Measurements from ENCODE around the gene FAM111A. TPM values are rescaled to one million over a fixed set of nuclear protein-coding genes. Genes with fewer than 3 reads are reported as not detected.
"Not testable (repeated sequence)": the region's sequence is repeated elsewhere in the genome, so short reads cannot be mapped to it uniquely, and the experiment has no call there.

The FAM111A gene
- total and polyA plus RNA-seq, 5 experiments from 2014 or later: 21.7 to 117 (median 26.4) TPM

- no peak for ATAC-seq
- H3K27ac Mint-ChIP-seq: no peak overlapping the region
- peaks cover 0 to 20% (median 13%) of the 10 kb centered on the region in 3 donors for H3K36me3 Mint-ChIP-seq
- peaks cover 0 to 35% (median 12%) of the 10 kb centered on the region in 9 donors for H3K9me3 Mint-ChIP-seq
- H3K4me1 Mint-ChIP-seq: no peaks in the 10 kb centered on the region
- H3K27me3 Mint-ChIP-seq: peaks cover 0 to 29% (median 14%) of the 10 kb centered on the region in 5 donors
- no peak overlapping the region for H3K4me3 Mint-ChIP-seq
- POLR2A ChIA-PET: no interaction called here
- DNase-seq: no peak
Observed at GRCh38 chr11:59115553-59115952, 27.1 kb upstream of the FAM111A start.

GRCh38 chr11:59117774-59118173, 24.9 kb upstream of the FAM111A start:
- Mint-ChIP-seq H3K9me3 (peaks cover 0 to 35% (median 12%) of the 10 kb centered on the region in 9 donors), H3K27me3 (peaks cover 0 to 27% (median 14%) of the 10 kb centered on the region in 5 donors)

GRCh38 chr11:59119826-59120225, 22.8 kb upstream of the FAM111A start:
- Mint-ChIP-seq H3K27me3 (peaks cover 0 to 19% (median 7%) of the 10 kb centered on the region in 5 donors), H3K36me3 (peaks cover 0 to 20% (median 13%) of the 10 kb centered on the region in 3 donors), H3K9me3 (peaks cover 0 to 35% (median 12%) of the 10 kb centered on the region in 9 donors), H3K4me3 (no peak overlapping the region), H3K4me1 (no peaks in the 10 kb centered on the region), H3K27ac (no peak overlapping the region)
- POLR2A ChIA-PET: no interaction called here
- no peak for DNase-seq
- ATAC-seq: no peak

More at GRCh38 chr11:59117774-59118173, 24.9 kb upstream of the FAM111A start:
- ATAC-seq (no peak), DNase-seq (no peak)
- POLR2A ChIA-PET: no interaction called here
- Mint-ChIP-seq H3K4me3 (no peak overlapping the region), H3K36me3 (peaks cover 0 to 20% (median 13%) of the 10 kb centered on the region in 3 donors), H3K4me1 (no peaks in the 10 kb centered on the region), H3K27ac (no peak overlapping the region)

GRCh38 chr11:59135648-59136461, 6.8 kb upstream of the FAM111A start:
- POLR2A ChIA-PET: interaction anchor here (0.6 to 1.3 kb wide), 2 partner anchors 9 to 396 kb away, joined by 3 read pairs; no protein-coding TSS in a partner anchor
- Mint-ChIP-seq H3K27ac (peak overlapping the region in 8 of 10 donors; percentile 14 to 82 (median 46)), H3K36me3 (peaks cover 16 to 58% (median 39%) of the 10 kb centered on the region in 3 donors), H3K27me3 (no peaks in the 10 kb centered on the region), H3K4me3 (peak overlapping the region in 9 of 10 donors; percentile 47 to 77 (median 64)), H3K9me3 (peaks cover 0 to 19% (median 6%) of the 10 kb centered on the region in 9 donors), H3K4me1 (peaks cover 4 to 12% (median 11%) of the 10 kb centered on the region in 4 donors)
- ATAC-seq: peak; percentile 100
- DNase-seq: peak; percentile 69 to 93 (median 85)

- H3K4me3 Mint-ChIP-seq, DNase-seq, POLR2A ChIA-PET, ATAC-seq, H3K27me3 Mint-ChIP-seq: not testable (repeated sequence)
- peaks cover 0 to 12% (median 3%) of the 10 kb centered on the region in 9 donors for H3K9me3 Mint-ChIP-seq
- peaks cover 11 to 51% (median 32%) of the 10 kb centered on the region in 3 donors for H3K36me3 Mint-ChIP-seq
- H3K27ac Mint-ChIP-seq: peak overlapping the region in 1 of 10 donors; percentile 45
- peaks cover 4 to 19% (median 18%) of the 10 kb centered on the region in 4 donors for H3K4me1 Mint-ChIP-seq
Observed at GRCh38 chr11:59136551-59136950, 6.1 kb upstream of the FAM111A start.

GRCh38 chr11:59137190-59137589, 5.5 kb upstream of the FAM111A start:
- ATAC-seq: no peak
- Mint-ChIP-seq H3K27ac (no peak overlapping the region), H3K4me1 (peaks cover 8 to 25% (median 24%) of the 10 kb centered on the region in 4 donors), H3K4me3 (no peak overlapping the region), H3K27me3 (no peaks in the 10 kb centered on the region), H3K36me3 (peaks cover 9 to 45% (median 25%) of the 10 kb centered on the region in 3 donors), H3K9me3 (peaks cover 0 to 7% (median 1%) of the 10 kb centered on the region in 9 donors)
- DNase-seq: no peak
- POLR2A ChIA-PET: no interaction called here

- Mint-ChIP-seq H3K9me3 (no peaks in the 10 kb centered on the region), H3K36me3 (peaks cover 0 to 30% (median 11%) of the 10 kb centered on the region in 3 donors), H3K27me3 (no peaks in the 10 kb centered on the region), H3K4me1 (peaks cover 19 to 40% (median 37%) of the 10 kb centered on the region in 4 donors), H3K27ac (peak overlapping the region in 1 of 10 donors; percentile 28), H3K4me3 (no peak overlapping the region)
- POLR2A ChIA-PET: no interaction called here
- ATAC-seq (no peak), DNase-seq (no peak)
Observed at GRCh38 chr11:59138643-59139042, 4.0 kb upstream of the FAM111A start.

GRCh38 chr11:59141191-59141590, 1.5 kb upstream of the FAM111A start:
- peak overlapping the region in 9 of 10 donors; percentile 3 to 98 (median 97) for H3K4me3 Mint-ChIP-seq
- no peaks in the 10 kb centered on the region for H3K27me3 Mint-ChIP-seq
- DNase-seq: no peak
- no peaks in the 10 kb centered on the region for H3K9me3 Mint-ChIP-seq
- H3K36me3 Mint-ChIP-seq: peaks cover 0 to 17% (median 4%) of the 10 kb centered on the region in 3 donors
- no peak for ATAC-seq
- POLR2A ChIA-PET: no interaction called here
- peak overlapping the region in 6 of 10 donors; percentile 94 to 100 (median 98) for H3K27ac Mint-ChIP-seq
- H3K4me1 Mint-ChIP-seq: peaks cover 27 to 53% (median 49%) of the 10 kb centered on the region in 4 donors

GRCh38 chr11:59141673-59142460, 789 bp upstream of the FAM111A start:
- H3K36me3 Mint-ChIP-seq: peaks cover 0 to 19% (median 4%) of the 10 kb centered on the region in 3 donors

GRCh38 chr11:59144096-59144495, 1.4 kb downstream of the FAM111A start:
- peak overlapping the region; percentile 94 to 100 (median 98) for H3K27ac Mint-ChIP-seq
- DNase-seq (no peak), ATAC-seq (no peak)
- H3K36me3 Mint-ChIP-seq: peaks cover 4 to 28% (median 8%) of the 10 kb centered on the region in 3 donors
- POLR2A ChIA-PET: interaction anchor here (1.0 to 1.6 kb wide), 3 partner anchors 9 to 69 kb away, joined by 3 to 4 read pairs (median 3); partner anchors contain the start of gene MPEG1
- H3K9me3 Mint-ChIP-seq: no peaks in the 10 kb centered on the region
- no peaks in the 10 kb centered on the region for H3K27me3 Mint-ChIP-seq
- peak overlapping the region; percentile 94 to 99 (median 97) for H3K4me3 Mint-ChIP-seq
- peaks cover 28 to 73% (median 52%) of the 10 kb centered on the region in 4 donors for H3K4me1 Mint-ChIP-seq

More at GRCh38 chr11:59141673-59142460, 789 bp upstream of the FAM111A start:
- no peak for DNase-seq
- H3K4me3 Mint-ChIP-seq: peak overlapping the region; percentile 94 to 99 (median 97)
- peaks cover 27 to 54% (median 51%) of the 10 kb centered on the region in 4 donors for H3K4me1 Mint-ChIP-seq
- POLR2A ChIA-PET: interaction anchor here (0.9 kb wide), 1 partner anchor 9 kb away, joined by 4 read pairs; no protein-coding TSS in a partner anchor
- H3K9me3 Mint-ChIP-seq: no peaks in the 10 kb centered on the region
- no peaks in the 10 kb centered on the region for H3K27me3 Mint-ChIP-seq
- peak; percentile 0 for ATAC-seq
- H3K27ac Mint-ChIP-seq: peak overlapping the region; percentile 94 to 100 (median 98)

GRCh38 chr11:59144579-59145345, 2.1 kb downstream of the FAM111A start:
- Mint-ChIP-seq H3K4me3 (peak overlapping the region; percentile 94 to 99 (median 97)), H3K27me3 (no peaks in the 10 kb centered on the region), H3K36me3 (peaks cover 4 to 30% (median 10%) of the 10 kb centered on the region in 3 donors), H3K4me1 (peaks cover 29 to 75% (median 52%) of the 10 kb centered on the region in 4 donors), H3K9me3 (no peaks in the 10 kb centered on the region), H3K27ac (peak overlapping the region; percentile 94 to 100 (median 98))
- POLR2A ChIA-PET: interaction anchor here (0.7 to 1.6 kb wide), 5 partner anchors 9 to 291 kb away, joined by 3 to 4 read pairs (median 3); partner anchors contain the start of genes MPEG1 and OR5A1
- ATAC-seq (peak; percentile 51 to 58), DNase-seq (peak; percentile 46 to 85 (median 68))

Measured in naive thymus-derived CD8-positive, alpha-beta T cell (primary cell).